H1 (cell line): ENCODE data around the gene FLRT2. TPM values are rescaled to one million over a fixed set of nuclear protein-coding genes. Genes with fewer than 3 reads are reported as not detected.

Source experiments
- CTCF ChIA-PET: fragments of 300-600 bp; sonication (Branson Sonifier 250); formaldehyde crosslinking; loops from one replicate; lab custom pipeline; 2021; ENCODE audit not compliant: partially characterized antibody; lab: Charles Lee
- POLR2A ChIA-PET: fragments of 300-600 bp; sonication (Branson Sonifier 250); formaldehyde crosslinking; loops from one replicate; lab custom pipeline; 2021; ENCODE audit warnings: inconsistent platforms; ENCODE audit not compliant: partially characterized antibody; lab: Charles Lee
- DNase-seq, 2 experiments: peaks; one replicate each; pipeline versions ENCODE4 v3.0.0 to v3.0.0-alpha.2; 2010 to 2022; ENCODE audit warnings: low spot score in 2 of 2, low read depth in 1 of 2, mixed read lengths in 1 of 2
- FAIRE-seq: peaks from 2 replicates; lab custom pipeline; 2011; peaks lifted over from hg19 to GRCh38; lab: Jason Lieb, UNC
- H2AFZ ChIP-seq: 2 replicates; pipeline ENCODE4 v1.8.1; 2012; ENCODE audit warnings: low read length, inconsistent platforms
- H2AK5ac ChIP-seq: 2 replicates; pipeline ENCODE4 v1.6.1; 2013; ENCODE audit warnings: low read depth, low read length
- H2BK120ac ChIP-seq: replicated peaks from 2 replicates; pipeline ENCODE3; 2013; ENCODE audit warnings: low read depth, low read length, inconsistent platforms
- H2BK12ac ChIP-seq: 2 replicates; pipeline ENCODE4 v1.6.1; 2013; ENCODE audit warnings: low read depth, low read length
- H2BK15ac ChIP-seq: 2 replicates; pipeline ENCODE4 v1.6.1; 2013; ENCODE audit warnings: low read length
- H2BK20ac ChIP-seq: 2 replicates; pipeline ENCODE4 v1.6.1; 2013; ENCODE audit warnings: low read length
- H2BK5ac ChIP-seq: 2 replicates; pipeline ENCODE4 v1.6.1; 2013; ENCODE audit warnings: low read depth, low read length
- H3K14ac ChIP-seq: 2 replicates; pipeline ENCODE4 v1.6.1; 2013; ENCODE audit warnings: inconsistent platforms; ENCODE audit not compliant: insufficient read length
- H3K18ac ChIP-seq: 2 replicates; pipeline ENCODE4 v1.6.1; 2013; ENCODE audit warnings: low read length; ENCODE audit errors: extremely low read depth
- H3K23ac ChIP-seq: 2 replicates; pipeline ENCODE4 v1.6.1; 2013; ENCODE audit warnings: inconsistent platforms; ENCODE audit not compliant: insufficient read length
- H3K23me2 ChIP-seq: 2 replicates; pipeline ENCODE4 v1.6.1; 2013; ENCODE audit warnings: low read depth, low read length
- H3K27ac ChIP-seq: 2 replicates; pipeline ENCODE4 v1.6.1; 2011; ENCODE audit warnings: low read depth, low read length, inconsistent platforms
- H3K27me3 ChIP-seq, 4 experiments: replicated peaks in 1 of 4; 1 replicate in 1 of 4; 2 replicates in 3 of 4; pipeline versions ENCODE4 v1.6.1 to v1.8.1; 2011 to 2013; ENCODE audit warnings: low read length in 3 of 4, mild to moderate bottlenecking in 3 of 4, inconsistent platforms in 2 of 4, mixed read lengths in 2 of 4, moderate library complexity in 1 of 4; ENCODE audit not compliant: control insufficient read depth in 3 of 4, insufficient read depth in 3 of 4; ENCODE audit errors: extremely low read depth in 1 of 4
- H3K36me3 ChIP-seq, 4 experiments: 2 replicates each; pipeline versions ENCODE4 v1.6.1 to v1.8.1; 2011 to 2013; ENCODE audit warnings: mild to moderate bottlenecking in 4 of 4, low read length in 3 of 4, moderate library complexity in 2 of 4, control low read depth in 1 of 4, inconsistent platforms in 1 of 4; ENCODE audit not compliant: insufficient read depth in 4 of 4, control insufficient read depth in 2 of 4
- H3K4ac ChIP-seq: replicated peaks from 2 replicates; pipeline ENCODE3; 2013; ENCODE audit warnings: low read length, low read depth, mixed read lengths, inconsistent platforms; ENCODE audit not compliant: insufficient read length
- H3K4me1 ChIP-seq, 4 experiments: replicated peaks in 1 of 4; 1 replicate in 1 of 4; 2 replicates in 3 of 4; pipeline versions ENCODE4 v1.6.1 to v1.8.1; 2011 to 2013; ENCODE audit warnings: low read length in 3 of 4, inconsistent platforms in 2 of 4, mixed read lengths in 1 of 4; ENCODE audit not compliant: insufficient read depth in 4 of 4, control insufficient read depth in 3 of 4
- H3K4me2 ChIP-seq, 2 experiments: 2 replicates each; pipeline versions ENCODE4 v1.6.1 to v1.8.1; 2011 to 2013; ENCODE audit warnings: low read depth in 2 of 2, low read length in 2 of 2, control low read depth in 1 of 2, inconsistent platforms in 1 of 2, mild to moderate bottlenecking in 1 of 2; ENCODE audit not compliant: insufficient read depth in 1 of 2
- H3K4me3 ChIP-seq, 4 experiments: fragments of 200-600, 300-600 bp in 1 of 4; sonication (generic), shearing (Covaris generic), sonication (Bioruptor Twin) in 1 of 4; 2 replicates each; pipeline versions ENCODE4 v1.5.1 to v1.8.1; 2011 to 2016; ENCODE audit warnings: low read length in 4 of 4, low read depth in 3 of 4, control low read depth in 2 of 4, inconsistent platforms in 2 of 4, mild to moderate bottlenecking in 2 of 4, mixed read lengths in 1 of 4, moderate library complexity in 1 of 4; ENCODE audit not compliant: insufficient read depth in 2 of 4; ENCODE audit errors: extremely low read depth in 1 of 4
- H3K56ac ChIP-seq: replicated peaks from 2 replicates; pipeline ENCODE3; 2013; ENCODE audit warnings: low read depth, mild to moderate bottlenecking, mixed read lengths, low read length, inconsistent platforms; ENCODE audit not compliant: insufficient read length
- H3K79me1 ChIP-seq: 2 replicates; pipeline ENCODE4 v1.6.1; 2013; ENCODE audit warnings: low read depth, low read length, control low read depth
- H3K79me2 ChIP-seq, 2 experiments: 2 replicates each; pipeline versions ENCODE4 v1.6.1 to v1.8.1; 2012 to 2013; ENCODE audit warnings: low read length in 2 of 2, mild to moderate bottlenecking in 2 of 2, inconsistent platforms in 1 of 2; ENCODE audit not compliant: insufficient read depth in 2 of 2, control insufficient read depth in 1 of 2
- H3K9ac ChIP-seq, 4 experiments: replicated peaks in 1 of 4; 1 replicate in 1 of 4; 2 replicates in 3 of 4; pipeline versions ENCODE4 v1.6.1 to v1.8.1; 2011 to 2013; ENCODE audit warnings: low read depth in 3 of 4, low read length in 3 of 4, control low read depth in 2 of 4, mild to moderate bottlenecking in 2 of 4, moderate library complexity in 2 of 4, inconsistent platforms in 1 of 4; ENCODE audit errors: extremely low read depth in 1 of 4
- H3K9me3 ChIP-seq, 2 experiments: 2 replicates each; pipeline versions ENCODE4 v1.6.1 to v1.8.1; 2012 to 2013; ENCODE audit warnings: mild to moderate bottlenecking in 2 of 2, moderate library complexity in 2 of 2, control low read depth in 1 of 2, inconsistent platforms in 1 of 2, low read depth in 1 of 2, low read length in 1 of 2, mixed read lengths in 1 of 2; ENCODE audit not compliant: insufficient read depth in 2 of 2
- H4K20me1 ChIP-seq, 2 experiments: replicated peaks in 1 of 2; 2 replicates each; pipeline versions ENCODE3 to v1.8.1; 2011 to 2013; ENCODE audit warnings: inconsistent platforms in 2 of 2, low read length in 2 of 2, mild to moderate bottlenecking in 1 of 2; ENCODE audit not compliant: insufficient read depth in 2 of 2, control insufficient read depth in 1 of 2
- H4K5ac ChIP-seq: 2 replicates; pipeline ENCODE4 v1.6.1; 2013; ENCODE audit warnings: low read length, low read depth, mixed read lengths, inconsistent platforms; ENCODE audit not compliant: insufficient read length
- H4K8ac ChIP-seq: 2 replicates; pipeline ENCODE4 v1.8.0; 2013; ENCODE audit warnings: mild to moderate bottlenecking, moderate library complexity, low read length, inconsistent platforms; ENCODE audit not compliant: insufficient read depth; ENCODE audit errors: extremely low read depth
- H4K91ac ChIP-seq: replicated peaks from 2 replicates; pipeline ENCODE3; 2013; ENCODE audit warnings: low read length, mixed read lengths, inconsistent platforms; ENCODE audit not compliant: insufficient read length
- EZH2 ChIP-seq: fragments of 200-600 bp; sonication (generic); IDR thresholded peaks from 2 replicates; pipeline ENCODE4 v1.7.1; 2012; ENCODE audit warnings: low read depth, mild to moderate bottlenecking, moderate library complexity, low read length, inconsistent platforms; ENCODE audit not compliant: severe bottlenecking
- HDAC2 ChIP-seq, 2 experiments: fragments of 300-600 bp in 1 of 2; sonication (generic) in 1 of 2; IDR thresholded peaks; 2 replicates each; pipeline ENCODE4 v1.6.1; 2011 to 2012; ENCODE audit warnings: low read depth in 2 of 2, low read length in 2 of 2, mild to moderate bottlenecking in 2 of 2, moderate library complexity in 2 of 2, borderline replicate concordance in 1 of 2, inconsistent platforms in 1 of 2
- KDM5A ChIP-seq: fragments of 200-600 bp; IDR thresholded peaks from 2 replicates; pipeline ENCODE4 v1.7.1; 2012; ENCODE audit warnings: mild to moderate bottlenecking, low read length, inconsistent platforms, mixed read lengths
- POLR2A ChIP-seq, 2 experiments: IDR thresholded peaks; 1 replicate in 1 of 2; 2 replicates in 1 of 2; pipeline ENCODE4 v1.6.1; 2011; ENCODE audit warnings: low read depth in 2 of 2, low read length in 2 of 2, mild to moderate bottlenecking in 2 of 2; ENCODE audit errors: control extremely low read depth in 1 of 2
- POLR2AphosphoS5 ChIP-seq: IDR thresholded peaks from 2 replicates; pipeline ENCODE4 v1.6.1; 2011; ENCODE audit warnings: low read depth, low read length
- SP2 ChIP-seq: IDR thresholded peaks from 2 replicates; pipeline ENCODE4 v1.6.1; 2012; ENCODE audit warnings: mild to moderate bottlenecking, low read length, inconsistent platforms
- WGBS, 2 experiments: shearing (Covaris generic) in 1 of 2; methylation state at CpG; one replicate each; pipeline versions ENCODE4 v1.1.6 to v1.1.7; 2013 to 2015; ENCODE audit warnings: low lambda C conversion rate in 2 of 2, mixed read lengths in 2 of 2, inconsistent platforms in 1 of 2, low coverage in 1 of 2, missing lambda C conversion rate in 1 of 2; ENCODE audit not compliant: insufficient replicate concordance in 2 of 2, insufficient coverage in 1 of 2, insufficient read length in 1 of 2; ENCODE audit errors: extremely low coverage in 1 of 2, missing lambda C conversion rate in 1 of 2; 5-methylcytosine and 5-hydroxymethylcytosine counted together
- polyA plus RNA-seq, 7 experiments: library from polyadenylated mRNA; depleted of rRNA in 3 of 7; stranded (reverse) in 5 of 7; unstranded in 2 of 7; fragments of >200 nt in 5 of 7; fragments of 200-250 nt in 2 of 7; gene quantifications; 1 replicate in 5 of 7; 2 replicates in 1 of 7; 4 replicates in 1 of 7; pipeline versions ENCODE4 v1.2.1 to v1.2.3, GENCODE V29; 2011 to 2013; ENCODE audit warnings: missing spikeins in 2 of 7, mixed read lengths in 2 of 7
- total RNA-seq: library from RNA; stranded (reverse); fragmentation: NEBNext Ultra II Directional; extraction: Animal tissue kit (Norgen Biotek cat#: 25700); gene quantifications from 2 replicates; pipeline ENCODE4 v1.2.1, GENCODE V29; 2021

The FLRT2 gene
- total and polyA plus RNA-seq, 2 of the 8 experiments (the other 6 are each of a cell fraction or from before 2014, with no cell fraction given): 2.4 to 6.9 TPM

- POLR2A ChIA-PET: no interaction called here
- Histone ChIP-seq H2BK15ac (no peak overlapping the region), H4K91ac (no peak overlapping the region), H2BK120ac (no peak overlapping the region), H3K4ac (no peak overlapping the region), H3K79me1 (no peaks in the 10 kb centered on the region), H3K27me3 (no peaks in the 10 kb centered on the region), H3K9me3 (no peaks in the 10 kb centered on the region), H2AK5ac (no peak overlapping the region), H3K9ac (no peak overlapping the region), H4K8ac (no peak overlapping the region), H2BK5ac (no peak overlapping the region), H3K4me2 (no peak overlapping the region), H2AFZ (no peak overlapping the region), H2BK20ac (no peak overlapping the region), H3K23me2 (no peaks in the 10 kb centered on the region), H3K23ac (no peak overlapping the region), H3K36me3 (no peaks in the 10 kb centered on the region), H3K18ac (no peak overlapping the region), H3K27ac (no peak overlapping the region), H4K5ac (no peak overlapping the region), H3K56ac (no peak overlapping the region), H4K20me1 (no peaks in the 10 kb centered on the region), H3K14ac (no peak overlapping the region), H3K79me2 (no peaks in the 10 kb centered on the region), H2BK12ac (no peak overlapping the region), H3K4me3 (no peak overlapping the region), H3K4me1 (no peaks in the 10 kb centered on the region)
- WGBS, 2 experiments: 85% methylated on average over 1 of the region's 1 CpG; no CpG with 5 or more reads in 1 of the 2 experiments
- no peak for DNase-seq
- FAIRE-seq: no peak
- CTCF ChIA-PET: interaction anchor here (0.6 kb wide), 1 partner anchor 33 kb away, joined by 3 read pairs; no protein-coding TSS in a partner anchor
- TF ChIP-seq POLR2AphosphoS5 (no peak), EZH2 (no peak), KDM5A (no peak), HDAC2 (IDR thresholded peaks at IDR 0.05; ENCODE audit: borderline replicate concordance in 1 of 2, low read depth in 2 of 2, low read length in 2 of 2) (no peak), SP2 (no peak), POLR2A (IDR thresholded peaks at IDR 0.05; ENCODE audit: control extremely low read depth in 1 of 2, low read depth in 2 of 2, low read length in 2 of 2) (no peak)
These were observed 28.2 kb upstream of the FLRT2 start for GRCh38 chr14:85501751-85502150.
